Vagina (tissue), 2 donors: ENCODE data around the gene SPTBN1.

Source experiments
- POLR2A ChIP-seq, 2 donors: fragments of 450-650 bp; IDR thresholded peaks; one replicate each; pipeline ENCODE4 v1.6.1; 2017; ENCODE audit warnings: antibody characterized with exemption in 2 of 2, mild to moderate bottlenecking in 2 of 2, moderate library complexity in 2 of 2
- POLR2AphosphoS5 ChIP-seq, 2 donors: sonication (generic); formaldehyde crosslinking; IDR thresholded peaks; one replicate each; pipeline ENCODE4 v1.9.0; 2017; ENCODE audit warnings: antibody characterized with exemption in 2 of 2, mild to moderate bottlenecking in 2 of 2, low read depth in 1 of 2; ENCODE audit not compliant: insufficient read depth in 1 of 2
- TF ChIP-seq, protein P1 (sequence below), 3 experiments: fragments of 450-650 bp in 2 of 3; fragments of 200-600 bp in 1 of 3; sonication (generic) in 1 of 3; IDR thresholded peaks; one replicate each; pipeline ENCODE4 v1.5.1; 2017 to 2019; ENCODE audit warnings: antibody characterized with exemption in 3 of 3, mild to moderate bottlenecking in 2 of 3, moderate library complexity in 2 of 3

DNA sequence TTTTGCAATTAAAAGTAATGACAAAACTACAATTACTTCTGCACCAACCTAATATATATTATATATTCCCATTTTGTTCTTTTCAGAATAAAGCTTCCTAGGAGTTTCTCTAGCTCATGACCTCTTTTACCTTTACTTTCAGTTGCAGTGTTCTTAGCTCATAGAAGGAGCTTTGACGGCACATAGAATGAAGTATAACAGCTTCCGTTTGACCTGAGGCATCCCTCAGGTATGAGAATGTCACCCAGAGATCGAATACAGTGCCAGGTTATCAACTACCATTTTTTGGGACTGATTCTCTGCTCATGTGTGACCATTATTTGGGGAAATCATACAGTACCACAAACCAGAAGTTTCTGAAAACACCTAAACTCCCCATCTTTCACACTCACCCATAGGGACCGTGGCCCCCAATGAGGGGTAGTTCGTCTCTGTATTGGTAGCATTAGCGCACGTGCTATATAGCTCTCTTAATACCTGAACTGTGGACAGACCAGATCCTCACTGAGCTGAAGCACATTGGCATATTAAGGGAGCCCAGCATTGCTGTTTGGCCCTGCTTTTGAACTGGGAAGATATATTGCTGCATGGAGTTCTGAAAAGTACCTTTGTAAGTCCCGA, 123.0 kb downstream of the SPTBN1 start:
- TF ChIP-seq, protein P1, sequence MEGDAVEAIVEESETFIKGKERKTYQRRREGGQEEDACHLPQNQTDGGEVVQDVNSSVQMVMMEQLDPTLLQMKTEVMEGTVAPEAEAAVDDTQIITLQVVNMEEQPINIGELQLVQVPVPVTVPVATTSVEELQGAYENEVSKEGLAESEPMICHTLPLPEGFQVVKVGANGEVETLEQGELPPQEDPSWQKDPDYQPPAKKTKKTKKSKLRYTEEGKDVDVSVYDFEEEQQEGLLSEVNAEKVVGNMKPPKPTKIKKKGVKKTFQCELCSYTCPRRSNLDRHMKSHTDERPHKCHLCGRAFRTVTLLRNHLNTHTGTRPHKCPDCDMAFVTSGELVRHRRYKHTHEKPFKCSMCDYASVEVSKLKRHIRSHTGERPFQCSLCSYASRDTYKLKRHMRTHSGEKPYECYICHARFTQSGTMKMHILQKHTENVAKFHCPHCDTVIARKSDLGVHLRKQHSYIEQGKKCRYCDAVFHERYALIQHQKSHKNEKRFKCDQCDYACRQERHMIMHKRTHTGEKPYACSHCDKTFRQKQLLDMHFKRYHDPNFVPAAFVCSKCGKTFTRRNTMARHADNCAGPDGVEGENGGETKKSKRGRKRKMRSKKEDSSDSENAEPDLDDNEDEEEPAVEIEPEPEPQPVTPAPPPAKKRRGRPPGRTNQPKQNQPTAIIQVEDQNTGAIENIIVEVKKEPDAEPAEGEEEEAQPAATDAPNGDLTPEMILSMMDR (IDR thresholded peaks at IDR 0.05), result no peak
- TF ChIP-seq POLR2AphosphoS5 (IDR thresholded peaks at IDR 0.05; ENCODE audit: insufficient read depth in 1 of 2, low read depth in 1 of 2), result no peak
- TF ChIP-seq POLR2A (IDR thresholded peaks at IDR 0.05), result no peak
